ENCODE results near the gene CALM3. TPM values are rescaled to one million over a fixed set of nuclear protein-coding genes. Genes with fewer than 3 reads are reported as not detected.
A peak's percentile ranks its signal among the peaks of the same experiment; 100 is the strongest.

The CALM3 gene
- total and polyA plus RNA-seq, 2 of the 4 experiments (the other 2 are of a cell fraction): 91.6 to 501 TPM

DNA sequence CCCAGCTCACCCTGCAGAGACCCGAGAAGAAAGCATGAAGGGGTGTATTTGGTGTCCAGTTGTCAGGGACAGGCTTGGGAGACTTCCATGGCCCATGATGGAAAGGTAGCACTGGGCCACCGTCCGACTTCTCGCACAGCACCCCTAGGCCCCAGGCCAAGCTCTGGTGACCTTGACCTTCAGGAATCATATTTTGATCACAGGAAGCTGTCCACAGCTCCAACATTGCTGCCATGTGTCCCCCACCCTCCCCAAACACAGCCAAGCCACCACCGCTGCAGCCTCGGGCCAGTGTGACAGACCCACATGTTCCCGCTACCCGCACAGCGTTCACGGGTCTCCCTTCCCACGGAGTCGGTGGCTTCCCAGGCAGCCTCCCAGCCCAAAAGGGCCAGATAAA lies 24.6 kb downstream of the CALM3 start:
- H3K27me3 ChIP-seq (ENCODE audit: control insufficient read depth, insufficient read depth, low read length): no peaks in the 10 kb centered on the region
- H3K4me2 ChIP-seq (ENCODE audit: low read depth, low read length): no peak overlapping the region
- peak overlapping the region; percentile 59 for H2BK5ac ChIP-seq (ENCODE audit: low read depth, low read length, poor library complexity, severe bottlenecking)
- peak overlapping the region; percentile 96 for H2AFZ ChIP-seq (replicated peaks; ENCODE audit: low read length, poor library complexity)
- no peak for TF ChIP-seq NFE2L2 (IDR thresholded peaks at IDR 0.05; ENCODE audit: low read depth, low read length)
- TF ChIP-seq FOS (IDR thresholded peaks at IDR 0.05; ENCODE audit: low read depth, low read length): no peak
- no peak for TF ChIP-seq CEBPB (IDR thresholded peaks at IDR 0.05; ENCODE audit: low read depth, low read length)
- intact Hi-C loops (cut with micrococcal nuclease) (no loop called here), in situ Hi-C loops (cut with MboI; ENCODE audit: low sequenced_read_pairs) (no loop called here), dilution Hi-C loops (cut with HindIII; ENCODE audit: low sequenced_read_pairs, unreplicated experiment) (no loop called here)
- peak overlapping the region; percentile 99; the same call in 2 of the 3 replicates for H2BK15ac ChIP-seq (ENCODE audit: low read depth, low read length)
- peak overlapping the region; percentile 98 for H2AK9ac ChIP-seq (replicated peaks; ENCODE audit: low read depth, low read length, poor library complexity)
- DNase-seq (no peak), ATAC-seq (ENCODE audit: low read depth) (no peak)
- H4K91ac ChIP-seq (ENCODE audit: insufficient read depth, low read depth, low read length): peak overlapping the region; percentile 79
- H3K4me3 ChIP-seq (ENCODE audit: insufficient read depth, low read depth, low read length): no peak overlapping the region
- peaks cover 14% of the 10 kb centered on the region for H3K9me1 ChIP-seq (ENCODE audit: insufficient read depth, low read length)
- H4K20me1 ChIP-seq (ENCODE audit: insufficient read depth, low read length): 0 out of 2 replicates have a peak, but pooled peaks cover under 1% of the 10 kb centered on the region
- POLR2A ChIA-PET (ENCODE audit: unreplicated experiment): no interaction called here
- peak overlapping the region; percentile 20; the same call in 1 of the 2 replicates for H3K23ac ChIP-seq (ENCODE audit: low read depth, low read length)
- peak overlapping the region; percentile 94 for H2BK120ac ChIP-seq (ENCODE audit: low read depth, low read length)
- no peaks in the 10 kb centered on the region for H3K36me3 ChIP-seq (ENCODE audit: control insufficient read depth, insufficient read depth, low read length)
- H3K27ac ChIP-seq (ENCODE audit: insufficient read depth, low read length): peak overlapping the region; percentile 60
- no peak overlapping the region for H3K56ac ChIP-seq (ENCODE audit: extremely low read depth, insufficient read depth, low read length)
- H3K18ac ChIP-seq (ENCODE audit: low read depth, low read length): peak overlapping the region; percentile 65
- H3K4me1 ChIP-seq (ENCODE audit: control insufficient read depth, insufficient read depth, low read length): peaks cover 29% of the 10 kb centered on the region
- peak overlapping the region; percentile 11 for H3K14ac ChIP-seq (replicated peaks; ENCODE audit: low read depth, low read length)
- H3K9me3 ChIP-seq (ENCODE audit: control insufficient read depth, insufficient read depth, low read length): no peaks in the 10 kb centered on the region
- H3K9ac ChIP-seq (ENCODE audit: low read depth, low read length): no peak overlapping the region
- H3K79me1 ChIP-seq (ENCODE audit: low read depth in 1 of 2, low read length in 2 of 2): peaks cover 0 to 23% of the 10 kb centered on the region in 2 experiments; a peak in 1 of 4 replicates
- H2BK20ac ChIP-seq (ENCODE audit: low read depth, low read length): peak overlapping the region; percentile 18; the same call in 1 of the 2 replicates
- 72% methylated on average over 2 of the region's 12 CpGs; no CpG with 5 or more reads in 1 of the 2 experiments for WGBS, 2 experiments (ENCODE audit: extremely low coverage in 2 of 2, insufficient read length in 1 of 2)
- peak overlapping the region; percentile 63; the same call in 1 of the 2 replicates for H4K5ac ChIP-seq (ENCODE audit: low read depth, low read length)
- CTCF ChIA-PET: no interaction called here
- peak overlapping the region; percentile 23 to 98; a peak in 3 of 4 replicates for H4K8ac ChIP-seq (ENCODE audit: low read depth in 2 of 2, low read length in 2 of 2)
- BruUV-seq (replicated peaks): no TSS peak
- peak overlapping the region; percentile 96 for H3K4ac ChIP-seq (ENCODE audit: low read depth, low read length)
- H2AK5ac ChIP-seq (ENCODE audit: low read depth, low read length): peak overlapping the region; percentile 80

Measured in IMR-90 (cell line).